NCI-H1092 (cell line): ENCODE data around the gene PARD3B.

ENCODE experiments used
- DNase-seq: peaks from one replicate; lab custom pipeline; 2025; lab: John Stamatoyannopoulos, UW

PARD3B gene

GRCh38 chr2:205617905-205618304 lies 1072.6 kb downstream of the PARD3B start:
- DNase-seq = no peak

DNA sequence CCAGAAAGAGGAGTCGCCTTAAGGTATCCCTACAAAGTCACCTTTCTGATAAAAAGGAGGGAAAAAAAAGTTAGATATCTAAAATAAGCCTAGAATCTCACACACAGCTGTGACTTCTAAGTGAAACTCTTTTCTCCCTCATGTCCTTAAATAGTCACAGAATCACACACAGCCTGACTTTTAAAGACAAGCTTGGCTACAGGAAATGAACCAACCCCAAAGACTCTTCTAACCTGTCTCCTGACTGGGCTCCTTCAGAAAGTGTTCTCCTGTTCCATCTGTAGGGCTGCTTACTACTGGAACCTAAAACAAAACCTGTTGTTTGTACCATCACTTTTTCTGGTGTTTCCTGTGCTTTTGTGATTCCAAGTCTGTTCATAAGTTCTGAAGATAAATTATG lies 1074.3 kb downstream of the PARD3B start:
- DNase-seq = no peak

DNA sequence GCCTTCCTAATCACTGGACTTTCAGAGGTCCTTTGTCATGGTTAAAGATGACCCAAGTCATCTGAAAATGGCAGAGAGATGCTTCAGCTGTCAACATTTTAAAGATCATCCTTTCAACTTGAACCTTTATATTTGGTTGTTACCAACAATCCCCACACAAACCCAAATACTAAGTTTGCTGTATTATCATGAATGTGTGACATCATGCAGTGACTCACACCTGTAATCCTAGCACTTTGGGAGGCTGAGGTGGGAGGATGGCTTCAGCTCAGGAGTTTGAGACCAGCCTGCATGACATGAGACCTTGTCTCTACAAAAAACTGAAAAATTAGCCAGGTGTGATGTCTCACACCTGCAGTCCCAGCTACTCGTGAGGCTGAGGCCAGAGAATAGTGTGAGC lies 1081.8 kb downstream of the PARD3B start:
- no peak for DNase-seq

GRCh38 chr2:205628422-205628821 lies 1083.1 kb downstream of the PARD3B start:
- DNase-seq = no peak

- no peak for DNase-seq
These were observed 1084.0 kb downstream of the PARD3B start for GRCh38 chr2:205629091-205629776.

GRCh38 chr2:205633994-205634393 lies 1088.7 kb downstream of the PARD3B start:
- no peak for DNase-seq

GRCh38 chr2:205636549-205637319 lies 1091.5 kb downstream of the PARD3B start:
- DNase-seq = no peak

- DNase-seq = no peak
These were observed 1092.0 kb downstream of the PARD3B start for GRCh38 chr2:205637320-205637602.

GRCh38 chr2:205637779-205638503 lies 1092.7 kb downstream of the PARD3B start:
- no peak for DNase-seq

- DNase-seq = no peak
These were observed 1095.4 kb downstream of the PARD3B start for GRCh38 chr2:205640716-205641115.

GRCh38 chr2:205642599-205643356 lies 1097.5 kb downstream of the PARD3B start:
- no peak for DNase-seq

- DNase-seq = no peak
These were observed 1098.2 kb downstream of the PARD3B start for GRCh38 chr2:205643391-205643885.

DNA sequence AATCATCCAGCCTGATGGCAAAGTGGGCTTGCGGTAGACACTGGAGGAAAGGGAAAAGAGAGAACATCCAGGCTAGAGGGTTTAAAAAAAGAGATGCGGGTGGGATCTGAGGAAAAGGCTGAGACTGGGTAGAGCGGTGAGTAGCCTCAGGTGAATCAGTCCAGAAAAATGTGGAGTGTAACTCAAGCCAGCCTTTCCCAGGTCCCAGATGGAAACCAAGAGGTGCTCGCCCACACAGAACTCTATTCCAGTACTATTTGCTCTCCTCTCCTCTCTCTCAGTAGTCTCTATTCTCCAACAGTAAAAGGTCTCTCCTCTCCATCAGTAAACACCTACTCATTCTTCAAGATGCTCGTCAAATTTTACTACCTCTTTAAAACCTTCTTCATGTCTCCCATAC lies 1098.7 kb downstream of the PARD3B start:
- no peak for DNase-seq

DNA sequence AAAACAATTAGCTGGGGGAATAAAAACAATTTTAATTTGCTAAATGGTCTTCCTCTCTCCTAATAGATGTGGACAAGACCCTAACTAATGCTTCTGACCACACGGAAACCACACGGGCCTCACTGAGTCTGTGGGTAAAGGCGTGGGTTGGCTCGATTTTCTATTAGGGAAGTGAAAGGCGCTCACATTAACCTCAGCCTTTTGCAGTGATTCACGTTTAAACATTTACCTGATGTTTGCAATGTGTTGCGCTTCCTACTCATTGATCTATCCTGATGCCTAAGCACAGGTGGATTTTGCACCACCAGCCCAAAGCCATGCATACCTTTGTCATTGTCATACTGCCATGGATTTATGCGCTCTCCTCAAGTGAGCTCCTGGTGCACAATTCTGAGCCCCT lies 1101.4 kb downstream of the PARD3B start:
- DNase-seq = no peak

DNA sequence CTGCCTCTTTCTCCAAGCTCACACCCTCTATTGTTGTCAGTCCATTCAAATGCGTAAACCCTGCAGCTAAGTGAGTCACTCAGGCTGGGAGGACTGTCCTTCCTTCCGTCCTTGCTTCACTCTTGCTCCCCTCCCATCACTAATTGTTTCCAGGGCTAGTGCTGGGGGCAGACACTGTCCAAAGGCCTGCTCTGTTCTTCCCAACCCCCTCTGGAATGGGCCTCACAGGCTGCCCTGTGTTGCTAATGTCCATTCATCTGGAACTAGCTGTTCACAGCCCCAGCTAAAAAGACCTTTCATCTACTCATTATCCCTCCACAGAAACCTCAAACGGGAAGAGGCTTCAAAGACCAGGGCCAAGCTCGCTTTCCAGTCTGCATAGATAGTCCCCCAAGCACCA lies 1105.2 kb downstream of the PARD3B start:
- no peak for DNase-seq

DNA sequence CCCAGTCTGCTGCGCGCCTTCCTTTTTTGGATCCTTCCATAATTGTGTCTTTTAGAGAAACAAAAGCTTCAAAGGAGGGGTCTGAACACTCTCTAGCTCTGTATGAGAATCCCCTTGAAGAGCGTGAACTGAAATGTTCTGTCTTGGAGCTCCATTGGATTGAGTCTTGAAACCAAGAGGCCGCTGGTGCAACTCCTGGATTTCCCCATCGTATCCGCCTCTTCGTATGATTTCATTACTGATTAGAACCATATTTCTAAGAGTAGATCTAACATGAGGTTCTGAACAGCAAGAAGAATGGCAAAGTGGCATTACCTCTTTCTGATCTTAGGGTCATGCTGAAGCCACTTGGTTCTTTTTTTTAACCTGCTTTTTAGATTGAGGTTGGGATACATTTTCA lies 1105.7 kb downstream of the PARD3B start:
- DNase-seq = no peak

GRCh38 chr2:205651719-205652118 lies 1106.4 kb downstream of the PARD3B start:
- DNase-seq = no peak

- DNase-seq = no peak
These were observed 1109.8 kb downstream of the PARD3B start for GRCh38 chr2:205654878-205655605.

- no peak for DNase-seq
These were observed 1110.6 kb downstream of the PARD3B start for GRCh38 chr2:205655779-205656456.

DNA sequence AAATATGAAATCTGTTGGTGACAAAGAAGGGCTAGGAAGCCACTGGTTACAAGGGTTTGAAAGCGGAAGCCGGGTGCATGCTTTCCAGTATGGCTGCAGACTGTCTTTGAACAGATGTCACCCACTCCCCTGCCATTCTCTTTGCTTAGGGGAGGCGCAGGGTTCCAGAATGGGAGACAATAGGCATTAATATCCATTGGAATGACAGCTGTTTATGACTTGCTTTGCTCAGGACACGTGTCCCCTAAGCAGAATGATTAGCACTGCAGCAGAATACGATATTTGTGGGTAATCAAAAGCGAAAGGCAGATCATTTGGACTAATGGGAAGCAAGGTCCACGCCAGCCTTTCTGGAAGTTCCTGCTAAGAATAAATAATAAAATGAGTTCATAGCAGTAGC lies 1111.2 kb downstream of the PARD3B start:
- DNase-seq = no peak

DNA sequence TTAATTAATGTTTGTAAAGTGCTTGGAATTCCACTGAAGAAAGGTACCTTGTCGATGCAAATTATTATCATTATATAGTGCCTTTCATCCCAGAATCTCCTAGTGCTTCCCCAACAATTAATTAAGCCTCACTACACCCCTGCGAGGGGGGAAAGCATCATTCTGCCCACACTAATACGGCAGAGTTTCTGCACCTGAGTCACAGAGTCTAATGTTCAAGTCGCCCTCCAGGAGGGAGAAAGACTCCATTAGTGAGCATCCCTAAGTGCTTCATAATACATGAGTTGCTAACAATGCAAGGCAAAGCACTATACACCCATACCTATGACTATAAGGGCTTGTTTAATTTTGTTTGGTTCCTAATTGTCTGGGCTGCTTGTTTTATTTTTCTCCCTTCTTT lies 1111.7 kb downstream of the PARD3B start:
- DNase-seq = no peak
